Skeletal muscle cell (primary cell): ENCODE data around the gene ZNF626.
"Not testable (repeated sequence)": the region's sequence is repeated elsewhere in the genome, so short reads cannot be mapped to it uniquely, and the experiment has no call there.

Experiments
- DNase-seq: peaks from one replicate; pipeline ENCODE4 v3.0.0-alpha.2; 2010; ENCODE audit warnings: low read depth
- H3K4me3 ChIP-seq: 2 replicates; pipeline ENCODE4 v1.5.1; 2011; ENCODE audit warnings: low read depth, mild to moderate bottlenecking, control low read depth, low read length, moderate library complexity

Gene ZNF626

GRCh38 chr19:20661150-20661819 is at the start of gene ZNF626:
Gene ZNF626 (minus strand): TSS chr19:20661571. CDS start chr19:20661446, 125 bp downstream.
- peak within 1 kb of the TSS; percentile 74 for H3K4me3 ChIP-seq
- DNase-seq: peak; percentile 91

- H3K4me3 ChIP-seq: no peak overlapping the region
These were observed 7.9 kb upstream of the ZNF626 start for GRCh38 chr19:20669263-20669662.

DNA sequence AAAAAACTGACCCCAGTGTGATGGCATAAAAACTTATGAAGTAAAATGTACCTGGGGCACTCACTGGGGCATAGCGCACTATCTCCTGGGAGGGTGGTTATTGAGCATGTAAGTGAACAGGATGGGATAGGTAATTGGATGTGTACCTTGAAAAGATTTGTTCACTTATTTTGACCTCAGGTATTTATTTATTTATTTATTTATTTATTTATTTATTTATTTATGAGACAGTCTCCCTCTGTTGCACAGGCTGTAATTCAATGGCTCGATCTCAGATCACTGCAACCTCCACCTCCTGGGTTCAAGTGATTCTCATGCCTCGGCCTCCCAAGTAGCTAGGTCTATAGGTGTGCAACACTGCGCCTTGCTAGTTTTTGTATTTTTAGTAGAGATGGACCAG is 5.9 kb upstream of the ZNF626 start:
- DNase-seq: no peak
- H3K4me3 ChIP-seq: no peak overlapping the region

More at GRCh38 chr19:20669263-20669662, 7.9 kb upstream of the ZNF626 start:
- no peak for DNase-seq

- DNase-seq: no peak
- no peak overlapping the region for H3K4me3 ChIP-seq
These were observed 3.8 kb upstream of the ZNF626 start for GRCh38 chr19:20664901-20665781.

DNA sequence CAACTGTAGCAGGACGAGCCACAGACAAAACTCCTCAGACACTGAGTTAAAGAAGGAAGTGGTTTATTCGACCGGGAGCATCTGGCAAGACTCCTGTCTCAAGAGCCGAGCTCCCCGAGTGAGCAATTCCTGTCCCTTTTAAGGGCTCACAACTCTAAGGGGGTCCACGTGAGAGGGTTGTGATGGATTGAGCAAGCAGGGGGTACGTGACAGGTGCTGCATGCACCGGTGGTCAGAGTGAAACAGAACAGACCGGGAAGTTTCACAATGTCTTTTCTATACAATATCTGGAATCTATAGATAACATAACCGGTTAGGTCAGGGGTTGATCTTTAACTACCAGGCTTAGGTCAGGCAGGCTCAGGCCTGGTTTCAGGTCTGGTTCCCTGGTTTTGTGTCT is 3.1 kb upstream of the ZNF626 start:
- DNase-seq, H3K4me3 ChIP-seq: not testable (repeated sequence)

- H3K4me3 ChIP-seq: no peak overlapping the region
- no peak for DNase-seq
These were observed 1.2 kb upstream of the ZNF626 start for GRCh38 chr19:20662421-20663105.

GRCh38 chr19:20660473-20661140 is 764 bp downstream of the ZNF626 start:
- H3K4me3 ChIP-seq: peak overlapping the region; percentile 74
- DNase-seq: no peak

GRCh38 chr19:20640545-20640944 is 20.8 kb downstream of the ZNF626 start:
- no peak overlapping the region for H3K4me3 ChIP-seq
- no peak for DNase-seq

GRCh38 chr19:20640023-20640422 is 21.3 kb downstream of the ZNF626 start:
- H3K4me3 ChIP-seq: no peak overlapping the region

DNA sequence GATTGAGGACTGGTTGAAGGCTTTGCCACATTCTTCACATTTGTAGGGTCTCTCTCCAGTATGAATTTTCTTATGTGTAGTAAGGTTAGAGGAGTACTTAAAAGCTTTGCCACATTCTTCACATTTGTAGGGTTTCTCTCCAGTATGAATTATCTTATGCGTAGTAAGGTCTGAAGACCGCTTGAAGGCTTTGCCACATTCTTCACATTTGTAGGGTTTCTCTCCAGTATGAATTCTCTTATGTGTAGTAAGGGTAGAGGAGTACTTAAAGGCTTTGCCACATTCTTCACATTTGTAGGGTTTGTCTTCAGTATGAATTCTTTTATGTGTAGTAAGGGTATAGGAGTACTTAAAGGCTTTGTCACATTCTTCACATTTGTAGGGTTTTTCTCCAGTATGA is 36.8 kb downstream of the ZNF626 start:
- DNase-seq, H3K4me3 ChIP-seq: not testable (repeated sequence)

More at GRCh38 chr19:20640023-20640422, 21.3 kb downstream of the ZNF626 start:
- DNase-seq: no peak

DNA sequence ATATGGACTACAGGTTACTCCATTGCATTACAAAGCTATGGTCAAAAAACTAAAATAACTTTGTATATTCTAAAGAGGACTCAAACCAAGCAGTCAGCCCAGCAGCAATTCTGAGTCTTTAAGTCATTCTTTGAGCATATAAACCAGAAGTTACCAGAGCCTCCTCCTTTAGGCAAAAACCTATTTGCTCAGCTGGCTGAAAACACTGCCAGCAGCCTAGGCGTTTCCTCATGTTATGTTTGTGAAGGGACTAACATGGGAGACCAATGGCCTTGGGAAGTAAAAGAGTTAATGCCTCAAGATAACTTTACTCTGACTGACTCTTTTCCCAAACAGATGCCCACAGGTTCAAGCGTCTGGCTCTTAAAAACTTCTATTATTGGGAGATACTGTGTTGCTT is 45.3 kb downstream of the ZNF626 start:
- H3K4me3 ChIP-seq: no peak overlapping the region

GRCh38 chr19:20614971-20615370 is 46.4 kb downstream of the ZNF626 start:
- DNase-seq, H3K4me3 ChIP-seq: not testable (repeated sequence)

More for the DNA sequence above, 45.3 kb downstream of the ZNF626 start:
- DNase-seq: no peak

DNA sequence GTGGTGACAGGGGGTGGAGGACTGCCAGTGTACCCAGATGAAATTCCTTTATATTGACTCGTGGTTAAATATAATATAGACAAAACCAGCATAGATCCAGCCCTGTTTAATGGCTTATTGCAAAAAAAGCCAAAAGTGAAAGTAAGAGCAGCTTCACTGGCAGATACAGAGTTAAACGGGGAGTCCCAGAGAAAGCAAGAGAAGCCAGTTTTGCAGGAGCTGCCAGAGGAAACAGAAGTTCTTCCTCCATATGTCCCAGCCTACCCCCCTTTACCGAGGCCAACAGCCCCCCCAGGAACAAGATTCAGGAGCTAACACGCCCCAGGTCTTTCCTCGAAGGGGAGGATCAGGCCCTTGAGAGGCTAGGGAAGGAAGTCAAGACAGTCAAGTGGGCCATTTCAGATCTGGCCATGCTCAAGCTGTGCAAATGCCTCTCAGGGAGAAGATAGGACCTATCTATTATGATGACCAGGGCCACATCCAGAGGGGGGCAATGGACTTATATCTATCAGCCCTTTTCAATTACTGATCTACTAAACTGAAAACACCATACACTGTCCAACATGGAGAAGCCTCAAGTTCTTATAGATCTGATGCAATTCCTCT is 48.6 kb downstream of the ZNF626 start:
- DNase-seq: no peak
- H3K4me3 ChIP-seq: no peak overlapping the region

GRCh38 chr19:20611866-20612265 is 49.5 kb downstream of the ZNF626 start:
- no peak overlapping the region for H3K4me3 ChIP-seq
- no peak for DNase-seq

- DNase-seq: no peak
These were observed 53.4 kb downstream of the ZNF626 start for GRCh38 chr19:20607943-20608342.

More at GRCh38 chr19:20607943-20608342, 53.4 kb downstream of the ZNF626 start:
- no peak overlapping the region for H3K4me3 ChIP-seq
